Measurements from ENCODE around the gene SLC12A3. TPM values are rescaled to one million over a fixed set of nuclear protein-coding genes. Genes with fewer than 3 reads are reported as not detected.
"Not testable (repeated sequence)": the region's sequence is repeated elsewhere in the genome, so short reads cannot be mapped to it uniquely, and the experiment has no call there.

Gene SLC12A3
- total and polyA plus RNA-seq, 12 donors = 0.03 to 0.06 TPM; not detected in 10

GRCh38 chr16:56865394-56866062, 521 bp downstream of the SLC12A3 start:
- 92 to 96% (median 94%) methylated on average over 8 to 13 of the region's 13 CpGs for WGBS, 4 donors
- H3K4me1 ChIP-seq (replicated peaks in 1 of 2) = peaks cover 0 to 7% of the 10 kb centered on the region in 2 donors
- no peaks in the 10 kb centered on the region for H3K27me3 ChIP-seq
- no peak overlapping the region for H3K4me3 ChIP-seq
- TF ChIP-seq CTCF (IDR thresholded peaks at IDR 0.05) (no peak), POLR2A (IDR thresholded peaks at IDR 0.05) (no peak)
- H3K27ac ChIP-seq = no peak overlapping the region
- no peak for DNase-seq
- H3K36me3 ChIP-seq (replicated peaks in 1 of 2) = no peaks in the 10 kb centered on the region
- no peaks in the 10 kb centered on the region for H3K9me3 ChIP-seq (replicated peaks in 1 of 3)
- intact Hi-C loops (cut with DNase I) = loop anchor here (5.0 to 10.0 kb wide), 3 partner anchors 87 to 189 kb away; no protein-coding TSS in a partner anchor

GRCh38 chr16:56866955-56867830, 2.2 kb downstream of the SLC12A3 start:
- Histone ChIP-seq H3K27ac (no peak overlapping the region), H3K9me3 (replicated peaks in 1 of 3) (no peaks in the 10 kb centered on the region), H3K36me3 (replicated peaks in 1 of 2) (no peaks in the 10 kb centered on the region), H3K27me3 (no peaks in the 10 kb centered on the region), H3K4me1 (replicated peaks in 1 of 2) (peaks cover 0 to 7% of the 10 kb centered on the region in 2 donors), H3K4me3 (no peak overlapping the region)
- 47 to 59% (median 48%) methylated on average over 12 to 23 of the region's 23 CpGs for WGBS, 4 donors
- intact Hi-C loops (cut with DNase I) = loop anchor here (5.0 to 10.0 kb wide), 3 partner anchors 85 to 188 kb away; no protein-coding TSS in a partner anchor
- peak; percentile 79 to 87 (median 84) for TF ChIP-seq CTCF (IDR thresholded peaks at IDR 0.05)
- no peak for TF ChIP-seq POLR2A (IDR thresholded peaks at IDR 0.05)
- peak in 6 of 7 donors; percentile 41 to 78 (median 62) for DNase-seq

DNA sequence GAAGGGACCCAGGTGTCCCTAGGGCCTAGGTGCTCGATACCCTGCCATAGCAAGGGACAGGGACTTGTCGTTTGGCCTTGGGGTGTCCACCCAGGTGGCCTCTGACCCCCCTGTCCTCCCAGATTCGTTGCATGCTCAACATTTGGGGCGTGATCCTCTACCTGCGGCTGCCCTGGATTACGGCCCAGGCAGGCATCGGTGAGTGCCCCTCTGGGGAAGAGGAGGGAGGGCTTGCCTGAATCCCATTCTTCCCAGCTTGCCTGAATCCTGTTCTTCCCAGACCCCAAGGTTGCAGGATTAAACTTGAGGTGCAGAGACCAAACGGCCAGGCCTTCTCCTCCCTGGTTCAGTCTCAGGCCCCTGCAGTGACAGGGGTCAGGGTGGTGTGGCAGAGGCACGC, 3.2 kb downstream of the SLC12A3 start:
- intact Hi-C loops (cut with DNase I) = loop anchor here (5.0 to 10.0 kb wide), 3 partner anchors 84 to 187 kb away; no protein-coding TSS in a partner anchor
- WGBS, 4 donors = 86 to 92% (median 92%) methylated on average over 5 to 9 of the region's 9 CpGs
- Histone ChIP-seq H3K36me3 (replicated peaks in 1 of 2) (no peaks in the 10 kb centered on the region), H3K4me1 (replicated peaks in 1 of 2) (peaks cover 0 to 7% of the 10 kb centered on the region in 2 donors), H3K4me3 (no peak overlapping the region), H3K27me3 (no peaks in the 10 kb centered on the region), H3K27ac (no peak overlapping the region), H3K9me3 (replicated peaks in 1 of 3) (no peaks in the 10 kb centered on the region)
- DNase-seq = no peak
- TF ChIP-seq CTCF (IDR thresholded peaks at IDR 0.05) (no peak), POLR2A (IDR thresholded peaks at IDR 0.05) (no peak)

GRCh38 chr16:56868766-56869165, 3.8 kb downstream of the SLC12A3 start:
- H3K27me3 ChIP-seq; H3K27ac ChIP-seq; H3K4me1 ChIP-seq (replicated peaks in 1 of 2); H3K4me3 ChIP-seq; DNase-seq; H3K36me3 ChIP-seq (replicated peaks in 1 of 2); H3K9me3 ChIP-seq (replicated peaks in 1 of 3): not testable (repeated sequence)
- intact Hi-C loops (cut with DNase I) = loop anchor here (5.0 to 10.0 kb wide), 3 partner anchors 84 to 186 kb away; no protein-coding TSS in a partner anchor
- WGBS, 4 donors = 77 to 91% (median 90%) methylated on average over 5 of the region's 5 CpGs

Measured in adrenal gland (tissue), 12 donors.